Esophagus (tissue), 2 donors: Measurements from ENCODE around the gene SERF2. TPM values are rescaled to one million over a fixed set of nuclear protein-coding genes. Genes with fewer than 3 reads are reported as not detected.

Experiments used
- H3K27ac ChIP-seq, 2 donors: one replicate each; pipeline ENCODE4 v1.5.1; 2013; ENCODE audit warnings: low read depth in 2 of 2, mild to moderate bottlenecking in 2 of 2, inconsistent platforms in 1 of 2, low read length in 1 of 2, moderate library complexity in 1 of 2
- H3K27me3 ChIP-seq, 2 donors: one replicate each; pipeline ENCODE4 v1.6.1; 2013; ENCODE audit warnings: low read length in 2 of 2, control low read depth in 1 of 2, mild to moderate bottlenecking in 1 of 2; ENCODE audit not compliant: insufficient read depth in 2 of 2, control insufficient read depth in 1 of 2
- H3K36me3 ChIP-seq, 2 donors: one replicate each; pipeline ENCODE4 v1.6.1; 2013; ENCODE audit warnings: low read length in 1 of 2; ENCODE audit not compliant: control insufficient read depth in 2 of 2, insufficient read depth in 2 of 2
- H3K4me1 ChIP-seq, 2 donors: one replicate each; pipeline ENCODE4 v1.6.1; 2013; ENCODE audit warnings: low read length in 1 of 2; ENCODE audit not compliant: control insufficient read depth in 2 of 2, insufficient read depth in 2 of 2
- H3K4me3 ChIP-seq, 2 donors: one replicate each; pipeline ENCODE4 v1.5.1; 2013; ENCODE audit warnings: low read length in 2 of 2, mild to moderate bottlenecking in 2 of 2, low read depth in 1 of 2, moderate library complexity in 1 of 2
- H3K9me3 ChIP-seq, 2 donors: one replicate each; pipeline ENCODE4 v1.6.1; 2013; ENCODE audit warnings: mild to moderate bottlenecking in 2 of 2, low read depth in 1 of 2, low read length in 1 of 2, moderate library complexity in 1 of 2; ENCODE audit not compliant: control insufficient read depth in 2 of 2, insufficient read depth in 1 of 2
- WGBS, 2 donors: extraction: QIAGEN DNeasy Blood & Tissue Kit; methylation state at CpG; one replicate each; pipeline ENCODE4 v1.1.7; 2013; 5-methylcytosine and 5-hydroxymethylcytosine counted together
- polyA plus RNA-seq, 2 donors: library from polyadenylated mRNA; stranded (reverse); fragments of 200-250 nt; gene quantifications; one replicate each; pipeline ENCODE4 v1.2.3, GENCODE V29; 2013
- donor health status: healthy with polysubstance abuse.
- donor health status: Bipolar disorder and iron deficiency.

The SERF2 gene
- polyA plus RNA-seq, 2 donors: 1,288 to 2,170 TPM

GRCh38 chr15:43771816-43772215 lies 20.3 kb upstream of the SERF2 start:
- 34 to 41% methylated on average over 2 of the region's 2 CpGs for WGBS, 2 donors
- H3K4me3 ChIP-seq: no peak overlapping the region
- peaks cover 0 to 9% of the 10 kb centered on the region in 2 donors for H3K4me1 ChIP-seq
- peaks cover 0 to 7% of the 10 kb centered on the region in 2 donors for H3K36me3 ChIP-seq
- no peaks in the 10 kb centered on the region for H3K27me3 ChIP-seq
- no peaks in the 10 kb centered on the region for H3K9me3 ChIP-seq
- peak overlapping the region; percentile 58 to 75 for H3K27ac ChIP-seq

- Histone ChIP-seq H3K27ac (peak overlapping the region in 1 of 2 donors; percentile 45), H3K4me1 (peaks cover 0 to 11% of the 10 kb centered on the region in 2 donors), H3K27me3 (no peaks in the 10 kb centered on the region), H3K36me3 (peaks cover 0 to 4% of the 10 kb centered on the region in 2 donors), H3K4me3 (no peak overlapping the region), H3K9me3 (no peaks in the 10 kb centered on the region)
Observed at GRCh38 chr15:43772624-43773023, 19.5 kb upstream of the SERF2 start.

GRCh38 chr15:43774062-43774461 lies 18.1 kb upstream of the SERF2 start:
- Histone ChIP-seq H3K4me1 (peaks cover 0 to 11% of the 10 kb centered on the region in 2 donors), H3K9me3 (no peaks in the 10 kb centered on the region), H3K27me3 (no peaks in the 10 kb centered on the region), H3K4me3 (no peak overlapping the region), H3K36me3 (no peaks in the 10 kb centered on the region), H3K27ac (no peak overlapping the region)
- 75 to 78% methylated on average over 4 of the region's 4 CpGs for WGBS, 2 donors

GRCh38 chr15:43775411-43775965 lies 16.6 kb upstream of the SERF2 start:
- 76 to 94% methylated on average over 1 of the region's 1 CpG for WGBS, 2 donors
- H3K4me1 ChIP-seq: peaks cover 0 to 11% of the 10 kb centered on the region in 2 donors
- peak overlapping the region; percentile 69 to 75 for H3K4me3 ChIP-seq
- H3K36me3 ChIP-seq: no peaks in the 10 kb centered on the region
- H3K27ac ChIP-seq: peak overlapping the region; percentile 93 to 95
- no peaks in the 10 kb centered on the region for H3K27me3 ChIP-seq
- no peaks in the 10 kb centered on the region for H3K9me3 ChIP-seq

- Histone ChIP-seq H3K9me3 (no peaks in the 10 kb centered on the region), H3K36me3 (no peaks in the 10 kb centered on the region), H3K4me3 (peak overlapping the region; percentile 69 to 75), H3K4me1 (peaks cover 0 to 11% of the 10 kb centered on the region in 2 donors), H3K27me3 (no peaks in the 10 kb centered on the region), H3K27ac (peak overlapping the region; percentile 93 to 95)
- 19 to 22% methylated on average over 35 of the region's 35 CpGs for WGBS, 2 donors
Observed at GRCh38 chr15:43776101-43776717, 15.9 kb upstream of the SERF2 start.

GRCh38 chr15:43776718-43777266 lies 15.3 kb upstream of the SERF2 start, which contains the start of gene ELL3:
Gene ELL3 (minus strand): TSS chr15:43776966. CDS start chr15:43776901, 65 bp downstream.
- Histone ChIP-seq H3K36me3 (no peaks in the 10 kb centered on the region), H3K4me1 (peaks cover 0 to 11% of the 10 kb centered on the region in 2 donors), H3K27me3 (no peaks in the 10 kb centered on the region), H3K4me3 (peak within 1 kb of the TSS; percentile 69 to 75), H3K27ac (peak within 1 kb of the TSS; percentile 95 to 97), H3K9me3 (no peaks in the 10 kb centered on the region)
- 1% methylated on average over 41 of the region's 41 CpGs for WGBS, 2 donors

GRCh38 chr15:43777267-43777914 lies 14.7 kb upstream of the SERF2 start:
- Histone ChIP-seq H3K36me3 (no peaks in the 10 kb centered on the region), H3K4me1 (peaks cover 0 to 11% of the 10 kb centered on the region in 2 donors), H3K27me3 (no peaks in the 10 kb centered on the region), H3K9me3 (no peaks in the 10 kb centered on the region), H3K27ac (peak overlapping the region; percentile 95 to 97), H3K4me3 (peak overlapping the region; percentile 61 to 69)
- 1% methylated on average over 31 of the region's 31 CpGs for WGBS, 2 donors

GRCh38 chr15:43779016-43779415 lies 13.1 kb upstream of the SERF2 start:
- no peak overlapping the region for H3K4me3 ChIP-seq
- H3K4me1 ChIP-seq: peaks cover 0 to 11% of the 10 kb centered on the region in 2 donors
- 76 to 85% methylated on average over 1 of the region's 1 CpG for WGBS, 2 donors
- H3K9me3 ChIP-seq: no peaks in the 10 kb centered on the region
- H3K36me3 ChIP-seq: no peaks in the 10 kb centered on the region
- no peaks in the 10 kb centered on the region for H3K27me3 ChIP-seq
- no peak overlapping the region for H3K27ac ChIP-seq

- H3K27me3 ChIP-seq: no peaks in the 10 kb centered on the region
- 91 to 94% methylated on average over 3 of the region's 3 CpGs for WGBS, 2 donors
- no peak overlapping the region for H3K27ac ChIP-seq
- peaks cover 4 to 5% of the 10 kb centered on the region in 2 donors for H3K4me1 ChIP-seq
- H3K36me3 ChIP-seq: peaks cover 0 to 6% of the 10 kb centered on the region in 2 donors
- H3K9me3 ChIP-seq: no peaks in the 10 kb centered on the region
- no peak overlapping the region for H3K4me3 ChIP-seq
Observed at GRCh38 chr15:43789409-43789808, 2.7 kb upstream of the SERF2 start.
